Right cardiac atrium (tissue), 5 donors: ENCODE measurements around the gene ZNF445. TPM values are rescaled to one million over a fixed set of nuclear protein-coding genes. Genes with fewer than 3 reads are reported as not detected.
"Not testable (repeated sequence)": the region's sequence is repeated elsewhere in the genome, so short reads cannot be mapped to it uniquely, and the experiment has no call there.

Source experiments
- ATAC-seq, 2 donors: fragments of 200-7000 bp; cut with Tn5 transposase; one replicate each; pipeline versions ENCODE4 v1.8.0 to v1.9.1; 2020; ENCODE audit warnings: moderate library complexity in 2 of 2, mild to moderate bottlenecking in 1 of 2
- DNase-seq, 3 donors: peaks; one replicate each; pipeline ENCODE4 v3.0.0-alpha.2; 2020
- H3K27ac ChIP-seq: one replicate; pipeline ENCODE4 v1.5.1; 2013; ENCODE audit warnings: mild to moderate bottlenecking, low read length, control low read depth, moderate library complexity
- H3K27me3 ChIP-seq: one replicate; pipeline ENCODE4 v1.6.1; 2013; ENCODE audit not compliant: control insufficient read depth, insufficient read depth
- H3K4me1 ChIP-seq: one replicate; pipeline ENCODE4 v1.6.1; 2013; ENCODE audit warnings: low read length; ENCODE audit not compliant: control insufficient read depth, insufficient read depth
- H3K4me3 ChIP-seq: one replicate; pipeline ENCODE4 v1.5.1; 2013; ENCODE audit warnings: low read length, control low read depth
- H3K9me3 ChIP-seq: one replicate; pipeline ENCODE4 v1.6.1; 2013; ENCODE audit warnings: low read length; ENCODE audit not compliant: control insufficient read depth
- WGBS: extraction: QIAGEN DNeasy Blood & Tissue Kit; methylation state at CpG from one replicate; pipeline ENCODE4 v1.1.7; 2013; 5-methylcytosine and 5-hydroxymethylcytosine counted together
- intact Hi-C, 4 donors: fragments of 100-400 bp; cut with DNase I; formaldehyde crosslinking; loops; one replicate each; pipeline versions ENCODE4 v1.11.0 to v1.14.0; 2022 to 2023
- polyA plus RNA-seq: library from polyadenylated mRNA; stranded (reverse); fragments of 200-250 nt; gene quantifications from one replicate; pipeline ENCODE4 v1.2.3, GENCODE V29; 2013
- total RNA-seq, 4 donors: library from RNA; stranded (reverse); fragmentation: NEBNext Ultra II Directional; extraction: Animal tissue kit (Norgen Biotek cat#: 25700); gene quantifications; one replicate each; pipeline ENCODE4 v1.2.1, GENCODE V29; 2021
- donor health status: healthy with polysubstance abuse.
- donor health status: DM: no; HTN: yes; CAD: no.
- donor health status: DM: no; HTN: no; CAD: no.
- donor health status: DM: no; HTN: yes; CAD: no; lungs with severe emphysema.
- donor health status: DM: yes; HTN: yes; CAD: no.

The ZNF445 gene
- total and polyA plus RNA-seq, 5 donors: 5.7 to 15.6 (median 14.5) TPM

DNA sequence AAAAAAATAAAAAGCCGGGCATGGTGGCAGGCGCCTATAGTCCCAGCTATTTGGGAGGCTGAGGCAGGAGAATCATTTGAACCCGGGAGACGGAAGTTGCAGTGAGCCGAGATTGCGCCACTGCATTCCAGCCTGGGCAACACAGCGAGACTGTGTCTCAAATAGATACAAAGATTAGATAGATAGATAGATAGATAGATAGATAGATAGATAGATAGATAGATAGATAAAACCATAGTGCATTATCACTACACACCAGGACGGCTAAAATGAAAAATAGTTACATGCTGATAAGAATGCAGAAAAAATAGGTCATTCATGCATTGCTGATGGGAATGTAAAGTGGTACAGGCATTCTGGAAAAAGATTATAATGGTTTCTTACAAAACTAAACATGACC lies 79.2 kb downstream of the ZNF445 start:
- ATAC-seq, DNase-seq, H3K27me3 ChIP-seq, H3K4me3 ChIP-seq, intact Hi-C loops, H3K4me1 ChIP-seq, H3K9me3 ChIP-seq, H3K27ac ChIP-seq: not testable (repeated sequence)
- WGBS: 92% methylated on average over 8 of the region's 8 CpGs

DNA sequence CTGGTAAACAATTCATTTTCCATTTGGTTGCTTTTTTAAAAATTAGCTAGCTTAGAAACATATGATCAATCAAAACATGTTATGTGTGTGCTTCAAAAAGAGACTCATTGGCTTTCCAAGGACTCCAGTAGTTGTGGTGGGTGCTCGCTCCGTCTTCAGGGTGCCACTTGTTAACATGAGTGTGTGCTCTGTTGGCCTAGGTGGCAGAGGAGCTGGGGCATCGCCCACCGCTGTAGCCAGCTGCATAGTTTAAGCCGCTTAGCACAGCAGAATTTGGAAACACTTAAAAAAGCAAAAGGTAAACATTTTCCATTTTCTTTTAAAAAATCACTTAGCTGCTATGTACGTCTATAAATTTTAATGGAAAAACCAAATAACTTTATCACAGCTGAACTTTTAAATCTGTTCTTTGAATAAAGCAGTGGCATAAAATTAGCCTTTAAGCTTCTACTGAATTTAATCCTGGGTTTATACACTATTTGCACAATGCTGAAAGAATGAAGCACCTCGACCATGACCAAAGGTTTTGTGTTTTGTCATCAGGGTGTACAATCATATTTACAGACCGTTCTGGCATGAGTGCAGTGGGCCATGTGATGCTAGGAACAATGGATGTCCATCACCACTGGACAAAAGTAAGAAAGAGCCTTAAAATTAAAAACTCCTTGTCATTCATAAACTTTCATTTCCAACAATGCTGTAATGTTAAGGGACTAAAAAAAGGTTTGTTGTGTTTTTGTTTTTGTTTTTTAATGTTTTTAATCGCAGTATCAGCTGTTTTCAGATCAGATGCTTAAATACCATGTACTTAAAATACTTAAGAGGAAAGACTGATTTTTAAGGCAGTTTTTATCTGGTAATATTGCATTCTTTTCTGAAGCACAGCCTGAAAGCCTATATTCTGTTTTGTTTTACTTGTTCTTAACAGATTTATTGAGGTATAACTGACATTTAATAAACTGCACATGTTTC lies 81.0 kb downstream of the ZNF445 start:
- ATAC-seq (no peak), DNase-seq (no peak)
- H3K27ac ChIP-seq: no peak overlapping the region
- H3K27me3 ChIP-seq: no peaks in the 10 kb centered on the region
- H3K4me3 ChIP-seq: no peak overlapping the region
- intact Hi-C loops: no loop called here
- H3K4me1 ChIP-seq: no peaks in the 10 kb centered on the region
- whole genome bisulfite sequencing: 92% methylated on average over 9 of the region's 9 CpGs
- no peaks in the 10 kb centered on the region for H3K9me3 ChIP-seq

DNA sequence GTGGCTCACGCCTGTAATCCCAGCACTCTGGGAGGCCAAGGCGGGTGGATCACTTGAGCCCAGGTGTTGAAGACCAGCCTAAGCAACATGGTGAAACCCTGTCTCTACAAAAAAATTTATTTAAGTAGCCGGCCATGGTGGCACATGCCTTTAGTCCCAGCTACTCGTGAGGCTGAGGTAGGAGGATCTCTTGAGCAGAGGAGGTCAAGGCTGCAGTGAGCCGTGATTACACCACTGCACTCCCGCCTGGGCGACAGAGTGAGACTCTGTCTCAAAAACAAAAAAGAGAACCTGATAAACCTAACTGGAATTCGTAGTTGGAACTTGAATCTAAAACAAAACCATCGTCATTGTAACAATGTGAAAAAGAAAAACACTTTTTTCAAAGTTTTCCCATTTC lies 81.8 kb downstream of the ZNF445 start:
- DNase-seq: no peak
- no peak for ATAC-seq
- H3K27me3 ChIP-seq: no peaks in the 10 kb centered on the region
- WGBS: 93% methylated on average over 9 of the region's 9 CpGs
- H3K4me3 ChIP-seq: no peak overlapping the region
- no peaks in the 10 kb centered on the region for H3K9me3 ChIP-seq
- no peaks in the 10 kb centered on the region for H3K4me1 ChIP-seq
- intact Hi-C loops: no loop called here
- H3K27ac ChIP-seq: no peak overlapping the region

DNA sequence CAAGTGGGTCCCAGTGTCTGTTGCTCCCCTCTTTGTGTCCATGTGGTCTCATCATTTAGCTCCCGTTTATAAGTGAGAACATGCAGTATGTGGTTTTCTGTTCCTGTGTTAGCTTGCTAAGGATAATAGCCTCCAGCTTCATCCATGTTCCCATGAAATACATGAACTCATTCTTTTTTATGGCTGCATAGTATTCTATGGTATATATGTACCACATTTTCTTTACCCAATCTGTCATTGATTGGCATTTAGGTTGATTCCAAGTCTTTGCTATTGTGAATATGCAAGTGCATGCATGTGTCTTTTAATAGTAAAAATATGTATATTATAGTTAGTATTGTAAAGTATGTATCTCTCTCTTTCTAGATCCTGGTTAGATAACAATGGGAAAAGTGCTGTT lies 85.0 kb downstream of the ZNF445 start:
- 92% methylated on average over 1 of the region's 1 CpG for WGBS

DNA sequence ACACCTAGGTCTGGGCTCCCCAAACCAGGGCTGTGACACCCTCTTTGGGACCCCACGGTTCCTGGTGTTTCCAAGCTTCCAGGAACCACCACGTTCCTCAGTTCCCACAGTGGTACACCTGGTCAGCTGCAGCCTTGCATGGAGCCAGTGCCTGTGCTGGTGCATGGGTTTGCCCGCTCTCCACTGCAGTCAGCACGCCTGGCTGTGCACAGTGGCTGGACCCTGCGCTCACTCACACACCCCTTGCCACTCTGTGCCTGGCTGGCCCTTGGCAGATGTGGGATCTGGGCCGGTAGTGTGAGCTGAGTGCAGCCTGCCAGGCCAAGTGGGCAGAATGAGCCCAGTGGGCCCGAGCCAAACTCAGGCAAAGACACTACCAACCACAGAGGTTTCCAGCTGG lies 90.1 kb downstream of the ZNF445 start:
- WGBS: 96% methylated on average over 7 of the region's 7 CpGs
- ATAC-seq: no peak
- Histone ChIP-seq H3K9me3 (no peaks in the 10 kb centered on the region), H3K27me3 (no peaks in the 10 kb centered on the region), H3K4me1 (no peaks in the 10 kb centered on the region), H3K4me3 (no peak overlapping the region), H3K27ac (no peak overlapping the region)
- DNase-seq: no peak
- intact Hi-C loops: no loop called here

More for the DNA sequence above, 85.0 kb downstream of the ZNF445 start:
- no peak for ATAC-seq
- intact Hi-C loops: no loop called here
- Histone ChIP-seq H3K4me1 (no peaks in the 10 kb centered on the region), H3K4me3 (no peak overlapping the region), H3K9me3 (no peaks in the 10 kb centered on the region), H3K27ac (no peak overlapping the region), H3K27me3 (no peaks in the 10 kb centered on the region)
- DNase-seq: no peak

Other genes with a start within 250 kb of the ZNF445 start
- gene TOPAZ1, start 235.8 kb downstream of the ZNF445 start, total RNA-seq: not detected
- gene TOPAZ1, start 235.8 kb downstream of the ZNF445 start, polyA plus RNA-seq: not detected
- 10 to 100 TPM; 22.3 to 29.3 (median 28.3) TPM for gene TCAIM, start 138.9 kb downstream of the ZNF445 start, total RNA-seq
- 18.3 TPM for gene TCAIM, start 138.9 kb downstream of the ZNF445 start, polyA plus RNA-seq
- 1 to 10 TPM; 2.9 to 3.6 (median 3.3) TPM for gene ZKSCAN7, start 77.5 kb upstream of the ZNF445 start, total RNA-seq
- 1.9 TPM for gene ZKSCAN7, start 77.5 kb upstream of the ZNF445 start, polyA plus RNA-seq
- 1 to 10 TPM; 1.5 to 2.3 (median 2.0) TPM for gene ZNF660, start 107.3 kb upstream of the ZNF445 start, total RNA-seq
- gene ZNF660, start 107.3 kb upstream of the ZNF445 start, polyA plus RNA-seq: 1.0 TPM
- 10 to 100 TPM; 13.3 to 15.8 (median 13.8) TPM for gene ZNF197, start 147.4 kb upstream of the ZNF445 start, total RNA-seq
- gene ZNF197, start 147.4 kb upstream of the ZNF445 start, polyA plus RNA-seq: 6.7 TPM
- gene ZNF35, start 171.1 kb upstream of the ZNF445 start, total RNA-seq: 10 to 100 TPM in 1 of 4 donors, 1 to 10 TPM in 3; 6.1 to 12.7 (median 7.7) TPM
- gene ZNF35, start 171.1 kb upstream of the ZNF445 start, polyA plus RNA-seq: 3.5 TPM
- 1 to 10 TPM; 3.4 to 4.6 (median 4.0) TPM for gene ZNF502, start 235.0 kb upstream of the ZNF445 start, total RNA-seq
- 2.0 TPM for gene ZNF502, start 235.0 kb upstream of the ZNF445 start, polyA plus RNA-seq